ENCODE data around the gene RORC.

DNA sequence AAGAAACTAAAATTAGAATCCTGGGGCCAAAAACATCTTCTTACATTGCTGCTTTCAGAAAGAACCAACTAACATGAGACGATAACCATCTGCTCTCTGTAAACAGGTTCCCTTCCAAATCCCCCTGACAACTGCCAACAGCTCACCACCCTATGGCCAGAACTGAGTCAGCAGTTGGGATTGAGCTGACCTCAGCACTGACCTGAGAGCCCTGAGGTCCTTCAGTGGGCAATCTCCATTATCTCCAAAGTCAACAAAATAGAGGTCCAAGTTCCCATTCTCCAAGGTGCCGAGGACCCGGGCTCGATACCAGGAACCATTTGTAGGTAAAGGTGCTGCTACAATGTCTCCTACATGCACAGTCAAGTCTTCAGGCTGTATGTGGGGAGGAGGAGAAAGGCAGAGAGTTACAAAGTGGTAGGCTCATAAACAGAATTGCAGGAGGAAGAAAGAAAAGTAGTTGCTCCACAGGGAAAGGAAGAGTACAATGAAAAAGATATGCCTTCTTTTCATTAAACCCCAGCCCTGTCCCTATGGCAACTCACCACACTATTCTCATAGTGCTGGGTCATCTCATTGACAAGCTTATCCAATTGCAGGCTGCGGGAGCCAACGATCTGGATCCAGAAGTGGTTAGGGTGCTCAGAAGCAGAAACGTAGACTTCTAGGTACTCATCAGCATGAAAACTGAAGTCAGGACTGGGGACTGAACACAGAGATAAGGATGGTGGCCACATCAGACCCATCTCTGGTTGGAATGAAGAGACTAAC is 55.5 kb downstream of the RORC start:
- TF ChIP-seq, protein P1, sequence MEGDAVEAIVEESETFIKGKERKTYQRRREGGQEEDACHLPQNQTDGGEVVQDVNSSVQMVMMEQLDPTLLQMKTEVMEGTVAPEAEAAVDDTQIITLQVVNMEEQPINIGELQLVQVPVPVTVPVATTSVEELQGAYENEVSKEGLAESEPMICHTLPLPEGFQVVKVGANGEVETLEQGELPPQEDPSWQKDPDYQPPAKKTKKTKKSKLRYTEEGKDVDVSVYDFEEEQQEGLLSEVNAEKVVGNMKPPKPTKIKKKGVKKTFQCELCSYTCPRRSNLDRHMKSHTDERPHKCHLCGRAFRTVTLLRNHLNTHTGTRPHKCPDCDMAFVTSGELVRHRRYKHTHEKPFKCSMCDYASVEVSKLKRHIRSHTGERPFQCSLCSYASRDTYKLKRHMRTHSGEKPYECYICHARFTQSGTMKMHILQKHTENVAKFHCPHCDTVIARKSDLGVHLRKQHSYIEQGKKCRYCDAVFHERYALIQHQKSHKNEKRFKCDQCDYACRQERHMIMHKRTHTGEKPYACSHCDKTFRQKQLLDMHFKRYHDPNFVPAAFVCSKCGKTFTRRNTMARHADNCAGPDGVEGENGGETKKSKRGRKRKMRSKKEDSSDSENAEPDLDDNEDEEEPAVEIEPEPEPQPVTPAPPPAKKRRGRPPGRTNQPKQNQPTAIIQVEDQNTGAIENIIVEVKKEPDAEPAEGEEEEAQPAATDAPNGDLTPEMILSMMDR (IDR thresholded peaks at IDR 0.05): no peak
- no peak for TF ChIP-seq POLR2A (IDR thresholded peaks at IDR 0.05)
- no peak for TF ChIP-seq POLR2AphosphoS5 (IDR thresholded peaks at IDR 0.05)
